Suprapubic skin (tissue), 4 donors: ENCODE measurements around the gene KIF5A.

Source experiments
- EP300 ChIP-seq: sonication (generic); formaldehyde crosslinking; IDR thresholded peaks from one replicate; pipeline ENCODE4 v1.6.1; 2017; ENCODE audit warnings: antibody characterized with exemption
- POLR2A ChIP-seq, 2 donors: fragments of 450-650 bp; IDR thresholded peaks; one replicate each; pipeline ENCODE4 v1.6.1; 2017; ENCODE audit warnings: antibody characterized with exemption in 2 of 2, mild to moderate bottlenecking in 2 of 2, moderate library complexity in 2 of 2
- POLR2AphosphoS5 ChIP-seq, 3 donors: sonication (generic); formaldehyde crosslinking; IDR thresholded peaks; one replicate each; pipeline ENCODE4 v1.6.1; 2017; ENCODE audit warnings: antibody characterized with exemption in 3 of 3
- TF ChIP-seq, protein P1 (sequence below), 2 donors: fragments of 200-600 bp in 1 of 2; fragments of 450-650 bp in 1 of 2; sonication (generic) in 1 of 2; IDR thresholded peaks; one replicate each; pipeline ENCODE4 v1.5.1; 2016 to 2019; ENCODE audit warnings: antibody characterized with exemption in 2 of 2, mild to moderate bottlenecking in 1 of 2, moderate library complexity in 1 of 2

DNA sequence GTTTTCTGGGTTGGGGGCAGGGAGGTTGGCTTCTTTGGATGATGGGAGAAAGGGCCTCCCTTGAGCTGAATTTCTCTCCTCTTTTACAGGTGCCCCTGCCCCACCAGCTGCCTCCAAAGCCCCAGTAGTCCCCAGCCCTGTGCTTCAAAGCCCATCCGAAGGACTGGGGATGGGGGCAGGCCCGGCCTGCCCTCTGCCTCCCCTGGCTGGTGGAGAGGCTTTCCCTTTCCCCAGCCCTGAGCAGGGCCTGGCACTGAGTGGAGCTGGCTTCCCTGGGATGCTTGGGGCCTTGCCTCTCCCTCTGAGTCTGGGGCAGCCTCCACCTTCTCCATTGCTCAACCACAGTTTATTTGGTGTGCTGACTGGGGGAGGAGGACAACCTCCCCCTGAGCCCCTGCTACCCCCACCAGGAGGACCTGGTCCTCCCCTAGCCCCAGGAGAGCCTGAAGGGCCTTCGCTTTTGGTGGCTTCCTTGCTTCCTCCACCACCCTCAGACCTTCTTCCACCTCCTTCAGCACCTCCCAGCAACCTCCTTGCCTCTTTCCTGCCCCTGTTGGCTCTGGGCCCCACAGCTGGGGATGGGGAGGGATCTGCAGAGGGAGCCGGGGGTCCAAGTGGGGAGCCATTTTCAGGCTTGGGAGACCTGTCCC lies 23.2 kb upstream of the KIF5A start:
- TF ChIP-seq, protein P1, sequence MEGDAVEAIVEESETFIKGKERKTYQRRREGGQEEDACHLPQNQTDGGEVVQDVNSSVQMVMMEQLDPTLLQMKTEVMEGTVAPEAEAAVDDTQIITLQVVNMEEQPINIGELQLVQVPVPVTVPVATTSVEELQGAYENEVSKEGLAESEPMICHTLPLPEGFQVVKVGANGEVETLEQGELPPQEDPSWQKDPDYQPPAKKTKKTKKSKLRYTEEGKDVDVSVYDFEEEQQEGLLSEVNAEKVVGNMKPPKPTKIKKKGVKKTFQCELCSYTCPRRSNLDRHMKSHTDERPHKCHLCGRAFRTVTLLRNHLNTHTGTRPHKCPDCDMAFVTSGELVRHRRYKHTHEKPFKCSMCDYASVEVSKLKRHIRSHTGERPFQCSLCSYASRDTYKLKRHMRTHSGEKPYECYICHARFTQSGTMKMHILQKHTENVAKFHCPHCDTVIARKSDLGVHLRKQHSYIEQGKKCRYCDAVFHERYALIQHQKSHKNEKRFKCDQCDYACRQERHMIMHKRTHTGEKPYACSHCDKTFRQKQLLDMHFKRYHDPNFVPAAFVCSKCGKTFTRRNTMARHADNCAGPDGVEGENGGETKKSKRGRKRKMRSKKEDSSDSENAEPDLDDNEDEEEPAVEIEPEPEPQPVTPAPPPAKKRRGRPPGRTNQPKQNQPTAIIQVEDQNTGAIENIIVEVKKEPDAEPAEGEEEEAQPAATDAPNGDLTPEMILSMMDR (IDR thresholded peaks at IDR 0.05) = no peak
- no peak for TF ChIP-seq POLR2A (IDR thresholded peaks at IDR 0.05)
- no peak for TF ChIP-seq POLR2AphosphoS5 (IDR thresholded peaks at IDR 0.05)
- TF ChIP-seq EP300 = no peak
